Nephron progenitor cell (in vitro differentiated cells): ENCODE measurements around the gene RP2.

Source experiments
- DNase-seq: peaks from one replicate; pipeline ENCODE4 v3.0.0; 2021
- H3K27ac Mint-ChIP-seq: 2 replicates; pipeline ENCODE4 v1.8.0; 2021; ENCODE audit warnings: mild to moderate bottlenecking, moderate library complexity, mixed read lengths
- H3K27me3 Mint-ChIP-seq: 2 replicates; pipeline ENCODE4 v1.8.0; 2021; ENCODE audit warnings: mild to moderate bottlenecking, low read depth, mixed read lengths; ENCODE audit not compliant: poor library complexity
- H3K36me3 Mint-ChIP-seq: 2 replicates; pipeline ENCODE4 v1.8.0; 2021; ENCODE audit warnings: low read depth, mixed read lengths
- H3K4me1 Mint-ChIP-seq: 2 replicates; pipeline ENCODE4 v1.8.0; 2021; ENCODE audit warnings: mixed read lengths
- H3K4me3 Mint-ChIP-seq: 2 replicates; pipeline ENCODE4 v1.8.0; 2021; ENCODE audit warnings: mild to moderate bottlenecking, moderate library complexity, mixed read lengths
- H3K9me3 Mint-ChIP-seq: 2 replicates; pipeline ENCODE4 v1.8.0; 2021; ENCODE audit warnings: mild to moderate bottlenecking, moderate library complexity, mixed read lengths
- CTCF ChIP-seq: fragments of 200-600 bp; sonication (generic); IDR thresholded peaks from 2 replicates; pipeline ENCODE4 v1.5.0; 2021; ENCODE audit warnings: antibody characterized with exemption

RP2 gene

DNA sequence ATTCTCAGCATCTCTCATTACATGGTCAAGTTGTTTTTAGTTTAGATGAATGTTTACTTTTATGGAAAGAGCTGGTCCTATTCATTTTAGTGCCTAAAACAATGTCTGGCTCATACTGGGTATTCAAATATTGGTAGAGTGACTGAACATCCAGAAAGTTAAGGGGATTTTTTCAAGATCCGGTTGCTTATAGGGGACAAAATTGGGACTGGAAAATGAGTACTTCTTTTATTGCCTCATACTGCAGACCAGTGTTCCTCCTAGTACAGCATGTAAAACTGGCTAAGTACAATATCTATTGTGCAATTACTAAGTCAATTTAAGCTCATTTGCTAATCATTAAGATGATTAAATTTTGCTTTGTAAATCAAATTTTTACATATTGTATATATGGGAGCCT, 13.9 kb downstream of the RP2 start:
- Mint-ChIP-seq H3K27ac (no peak overlapping the region), H3K36me3 (peaks cover 33% of the 10 kb centered on the region), H3K27me3 (no peaks in the 10 kb centered on the region), H3K4me3 (no peak overlapping the region), H3K4me1 (no peaks in the 10 kb centered on the region), H3K9me3 (peaks cover 38% of the 10 kb centered on the region)
- no peak for DNase-seq
- no peak for TF ChIP-seq CTCF

GRCh38 chrX:46856483-46856882, 19.6 kb downstream of the RP2 start:
- H3K36me3 Mint-ChIP-seq, result peaks cover 42% of the 10 kb centered on the region
- no peak for TF ChIP-seq CTCF
- DNase-seq, result no peak
- no peaks in the 10 kb centered on the region for H3K4me1 Mint-ChIP-seq
- no peak overlapping the region for H3K27ac Mint-ChIP-seq
- no peak overlapping the region for H3K4me3 Mint-ChIP-seq
- peaks cover 3% of the 10 kb centered on the region for H3K27me3 Mint-ChIP-seq
- H3K9me3 Mint-ChIP-seq, result peaks cover 26% of the 10 kb centered on the region

GRCh38 chrX:46860557-46860956, 23.7 kb downstream of the RP2 start:
- DNase-seq, result no peak
- no peak overlapping the region for H3K4me3 Mint-ChIP-seq
- H3K27me3 Mint-ChIP-seq, result peaks cover 3% of the 10 kb centered on the region
- H3K27ac Mint-ChIP-seq, result no peak overlapping the region
- peaks cover 48% of the 10 kb centered on the region for H3K36me3 Mint-ChIP-seq
- no peaks in the 10 kb centered on the region for H3K4me1 Mint-ChIP-seq
- H3K9me3 Mint-ChIP-seq, result peaks cover 31% of the 10 kb centered on the region
- no peak for TF ChIP-seq CTCF

DNA sequence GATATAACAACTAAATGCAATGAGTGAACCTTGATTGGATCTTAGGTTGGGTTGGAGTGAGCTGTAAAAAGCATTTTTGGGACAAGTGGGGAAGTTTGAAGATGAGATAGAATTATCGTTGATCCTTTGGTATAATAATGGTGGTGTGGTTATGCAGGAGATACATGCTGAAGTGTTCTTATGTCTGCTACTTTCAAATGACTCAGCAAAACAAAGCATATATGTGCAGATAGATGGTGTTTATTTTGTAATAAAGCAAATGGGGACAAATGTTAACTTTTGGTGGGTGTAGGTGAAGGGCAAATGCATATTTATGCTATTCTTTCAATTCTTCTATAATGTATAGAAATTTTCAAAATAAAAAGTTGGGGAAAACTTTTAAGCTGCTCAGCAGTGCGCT, 26.2 kb downstream of the RP2 start:
- TF ChIP-seq CTCF, result no peak
- Mint-ChIP-seq H3K27me3 (no peaks in the 10 kb centered on the region), H3K9me3 (peaks cover 54% of the 10 kb centered on the region), H3K36me3 (peaks cover 63% of the 10 kb centered on the region), H3K4me1 (no peaks in the 10 kb centered on the region), H3K4me3 (no peak overlapping the region), H3K27ac (no peak overlapping the region)
- DNase-seq, result no peak

DNA sequence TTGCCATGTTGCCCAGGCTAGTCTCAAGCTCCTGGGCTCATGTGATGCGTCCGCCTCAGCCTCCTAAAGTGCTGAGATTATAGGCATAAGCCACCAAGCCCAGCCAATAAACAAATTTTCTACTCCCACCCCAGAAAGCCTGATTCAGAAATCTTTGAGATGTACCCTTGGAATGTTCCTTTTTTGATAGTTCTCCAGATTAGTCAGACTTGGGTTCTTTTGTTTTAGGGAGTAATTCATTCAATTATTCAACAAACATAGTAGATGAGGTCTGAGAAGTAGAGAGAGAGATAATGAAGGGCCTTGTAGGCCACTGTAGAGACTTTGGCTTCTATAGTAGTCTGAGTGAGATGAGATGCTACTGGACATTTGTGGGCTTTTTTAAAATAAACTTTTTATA, 27.8 kb downstream of the RP2 start:
- Mint-ChIP-seq H3K36me3 (peaks cover 61% of the 10 kb centered on the region), H3K27ac (no peak overlapping the region), H3K4me3 (no peak overlapping the region), H3K4me1 (no peaks in the 10 kb centered on the region), H3K9me3 (peaks cover 54% of the 10 kb centered on the region), H3K27me3 (no peaks in the 10 kb centered on the region)
- no peak for TF ChIP-seq CTCF
- DNase-seq, result no peak

DNA sequence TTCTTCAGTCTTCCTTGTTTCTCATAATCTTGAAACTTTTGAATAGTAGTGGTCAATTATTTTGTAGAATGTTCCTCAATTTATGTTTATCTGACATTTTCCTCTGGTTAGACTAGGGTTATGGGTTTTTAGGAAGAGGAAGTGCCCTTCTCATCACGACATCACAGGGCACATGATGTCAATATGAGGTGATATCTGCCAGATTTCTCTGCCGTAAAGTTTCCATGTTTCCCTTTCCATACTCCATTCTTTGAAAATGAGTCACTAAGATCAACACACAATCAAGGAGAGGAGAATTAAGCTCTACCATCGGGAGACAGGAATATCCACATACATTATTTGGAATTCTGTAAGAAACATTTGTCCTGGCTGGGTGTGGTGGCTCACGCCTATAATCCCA, 28.4 kb downstream of the RP2 start:
- H3K27ac Mint-ChIP-seq, result no peak overlapping the region
- TF ChIP-seq CTCF, result no peak
- H3K4me1 Mint-ChIP-seq, result no peaks in the 10 kb centered on the region

More for the DNA sequence above, 28.4 kb downstream of the RP2 start:
- H3K36me3 Mint-ChIP-seq, result peaks cover 59% of the 10 kb centered on the region
- peaks cover 50% of the 10 kb centered on the region for H3K9me3 Mint-ChIP-seq
- DNase-seq, result no peak
- H3K4me3 Mint-ChIP-seq, result no peak overlapping the region
- no peaks in the 10 kb centered on the region for H3K27me3 Mint-ChIP-seq
